GM23248 (cell line): Measurements from ENCODE around the gene ZDHHC16. TPM values are rescaled to one million over a fixed set of nuclear protein-coding genes. Genes with fewer than 3 reads are reported as not detected.

Experiments
- DNase-seq: peaks from one replicate; pipeline ENCODE4 v3.0.0-alpha.2; 2015
- H2AFZ ChIP-seq: fragments of 200-600 bp; sonication (generic); 2 replicates; pipeline ENCODE4 v1.6.1; 2016; ENCODE audit warnings: antibody characterized with exemption
- H3F3A ChIP-seq: fragments of 200-600 bp; sonication (generic); 2 replicates; pipeline ENCODE4 v1.6.1; 2016; ENCODE audit warnings: mild to moderate bottlenecking, antibody characterized with exemption, mixed run types; ENCODE audit not compliant: insufficient read depth
- H3K27ac ChIP-seq: fragments of 200-600 bp; sonication (generic); 2 replicates; pipeline ENCODE4 v1.5.1; 2016; ENCODE audit warnings: mild to moderate bottlenecking
- H3K27me3 ChIP-seq: fragments of 200-600 bp; sonication (generic); replicated peaks from 2 replicates; pipeline ENCODE4 v1.6.1; 2016; ENCODE audit warnings: mild to moderate bottlenecking; ENCODE audit not compliant: insufficient read depth
- H3K36me3 ChIP-seq: fragments of 200-600 bp; sonication (generic); 2 replicates; pipeline ENCODE4 v1.6.1; 2016; ENCODE audit warnings: low read depth, mild to moderate bottlenecking
- H3K4me1 ChIP-seq: fragments of 200-600 bp; sonication (generic); 2 replicates; pipeline ENCODE4 v1.6.1; 2016; ENCODE audit warnings: mild to moderate bottlenecking; ENCODE audit not compliant: insufficient read depth
- H3K4me2 ChIP-seq: fragments of 200-600 bp; sonication (generic); one replicate; pipeline ENCODE4 v1.6.1; 2016; ENCODE audit warnings: mild to moderate bottlenecking; ENCODE audit not compliant: unreplicated experiment
- H3K4me3 ChIP-seq: fragments of 200-600 bp; sonication (generic); 2 replicates; pipeline ENCODE4 v1.5.1; 2016; ENCODE audit warnings: mild to moderate bottlenecking
- H3K79me2 ChIP-seq: fragments of 200-600 bp; sonication (generic); 2 replicates; pipeline ENCODE4 v1.6.1; 2016; ENCODE audit warnings: mild to moderate bottlenecking; ENCODE audit not compliant: insufficient read depth
- H3K9ac ChIP-seq: fragments of 200-600 bp; sonication (generic); 2 replicates; pipeline ENCODE4 v1.6.1; 2016; ENCODE audit warnings: mild to moderate bottlenecking
- H3K9me2 ChIP-seq: fragments of 200-600 bp; sonication (generic); 2 replicates; pipeline ENCODE4 v1.6.1; 2016; ENCODE audit warnings: mixed run types, mild to moderate bottlenecking, moderate library complexity; ENCODE audit not compliant: insufficient read depth
- H3K9me3 ChIP-seq: fragments of 200-600 bp; sonication (generic); one replicate; pipeline ENCODE4 v1.6.1; 2017; ENCODE audit warnings: low read depth
- H4K20me1 ChIP-seq: fragments of 200-600 bp; sonication (generic); 2 replicates; pipeline ENCODE4 v1.6.0; 2016; ENCODE audit not compliant: insufficient read depth
- EZH2 ChIP-seq: fragments of 200-600 bp; sonication (generic); IDR thresholded peaks from 2 replicates; pipeline ENCODE4 v1.6.1; 2018; ENCODE audit warnings: antibody characterized with exemption, mild to moderate bottlenecking; ENCODE audit not compliant: insufficient read depth, poor library complexity, severe bottlenecking
- EZH2phosphoT487 ChIP-seq: fragments of 200-600 bp; sonication (generic); IDR thresholded peaks from 2 replicates; pipeline ENCODE4 v1.6.1; 2018; ENCODE audit warnings: antibody characterized with exemption, moderate library complexity, mild to moderate bottlenecking, low read depth; ENCODE audit not compliant: insufficient read depth
- WGBS, 2 experiments: methylation state at CpG; one replicate each; pipeline ENCODE4 v1.1.6; 2015 to 2017; ENCODE audit warnings: low lambda C conversion rate in 2 of 2, low coverage in 1 of 2; ENCODE audit errors: missing lambda C conversion rate in 2 of 2; 5-methylcytosine and 5-hydroxymethylcytosine counted together
- in situ Hi-C: fragments of 300-500 bp; cut with MboI; formaldehyde crosslinking; loops from 2 replicates; pipeline ENCODE4 v1.15.0; 2020
- polyA plus RNA-seq: library from polyadenylated mRNA; unstranded; fragments of >200 nt; fragmentation: Nextera tagmentation; extraction: Ambion mirVana; gene quantifications from 2 replicates; pipeline ENCODE4 v1.2.1, GENCODE V29; 2016
- total RNA-seq: library from RNA; depleted of rRNA; stranded (reverse); fragments of >200 nt; shearing (Covaris generic); gene quantifications from 2 replicates; pipeline ENCODE4 v1.2.3, GENCODE V29; 2014

The ZDHHC16 gene
- total and polyA plus RNA-seq, 2 experiments from 2014 or later: 68.2 to 69.1 TPM

DNA sequence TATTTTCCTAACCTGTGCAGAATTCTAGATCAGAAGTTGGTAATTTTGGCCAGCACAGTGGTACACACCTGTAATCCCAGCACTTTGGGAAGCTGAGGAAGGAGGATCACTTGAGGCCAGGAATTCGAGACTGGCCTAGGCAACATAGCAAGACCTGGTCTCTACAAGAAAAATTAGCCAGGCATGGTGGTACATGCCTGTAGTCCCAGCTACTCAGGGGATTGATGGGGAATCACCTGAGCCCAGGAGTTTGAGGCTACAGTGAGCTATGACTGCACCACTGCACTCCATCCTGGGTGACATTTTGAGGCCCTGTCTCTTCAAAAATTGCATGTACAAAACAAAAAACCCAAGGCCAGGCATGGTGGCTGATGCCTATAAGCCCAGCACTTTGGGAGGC, 11.4 kb upstream of the ZDHHC16 start:
- Histone ChIP-seq H3K27me3 (no peaks in the 10 kb centered on the region), H3K4me2 (no peak overlapping the region), H2AFZ (no peak overlapping the region), H3K36me3 (peaks cover 40% of the 10 kb centered on the region), H3K4me3 (no peak overlapping the region), H3K79me2 (peaks cover 26% of the 10 kb centered on the region), H3K4me1 (peaks cover 6% of the 10 kb centered on the region; the same call in 1 of the 2 replicates), H3K27ac (no peak overlapping the region; the same call in 1 of the 2 replicates), H3K9me3 (no peaks in the 10 kb centered on the region), H4K20me1 (no peaks in the 10 kb centered on the region; the same call in 1 of the 2 replicates), H3K9ac (no peak overlapping the region), H3F3A (peaks cover 48% of the 10 kb centered on the region), H3K9me2 (no peaks in the 10 kb centered on the region)
- no peak for TF ChIP-seq EZH2phosphoT487
- no peak for TF ChIP-seq EZH2
- whole genome bisulfite sequencing, 2 experiments: 90 to 92% methylated on average over 1 of the region's 1 CpG
- no peak for DNase-seq
- in situ Hi-C loops: no loop called here

DNA sequence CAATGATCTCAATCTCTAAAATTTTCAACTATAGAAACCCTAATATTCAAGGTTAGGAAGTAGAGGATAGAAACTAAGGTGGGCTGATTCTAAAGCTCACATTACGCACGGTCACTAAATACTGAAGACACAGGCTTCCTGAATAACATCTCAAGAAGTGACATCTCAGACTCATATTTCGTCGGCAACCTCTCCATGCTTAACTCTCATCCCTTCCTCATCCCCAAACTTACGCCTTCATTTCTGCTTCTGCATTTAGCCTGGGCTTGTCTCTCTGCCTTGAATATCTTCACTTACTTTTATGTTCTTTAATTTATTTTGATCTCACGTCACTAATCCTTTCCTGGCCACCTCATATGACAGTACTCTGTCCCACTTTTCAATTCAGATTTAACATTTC, 10.8 kb upstream of the ZDHHC16 start:
- in situ Hi-C loops: no loop called here
- Histone ChIP-seq H3K36me3 (peaks cover 33% of the 10 kb centered on the region), H3K27ac (no peak overlapping the region)

DNA sequence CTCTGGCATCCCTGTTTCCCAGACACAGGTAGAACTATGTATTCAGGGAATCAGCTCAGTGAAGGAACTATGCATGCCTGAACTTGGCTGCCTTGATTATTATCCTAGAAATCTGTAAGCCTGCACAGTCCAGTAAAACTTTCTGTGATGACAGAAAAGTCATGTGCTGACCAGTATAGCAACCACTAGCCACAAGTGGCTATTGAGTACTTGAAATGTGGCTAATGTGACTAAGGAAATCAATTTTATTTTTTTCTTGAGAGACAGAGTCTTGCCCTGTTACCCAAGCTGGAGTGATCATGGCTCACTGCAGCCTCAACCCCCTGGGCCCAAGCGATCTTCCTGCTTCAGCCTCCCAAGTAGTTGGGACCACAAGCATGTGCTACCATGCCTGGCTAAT, 3.7 kb upstream of the ZDHHC16 start:
- Histone ChIP-seq H3K9me3 (no peaks in the 10 kb centered on the region), H3K9ac (no peak overlapping the region), H3K27me3 (no peaks in the 10 kb centered on the region), H3F3A (no peaks in the 10 kb centered on the region), H3K4me1 (peaks cover 14% of the 10 kb centered on the region), H3K4me2 (no peak overlapping the region), H3K9me2 (no peaks in the 10 kb centered on the region), H3K4me3 (no peak overlapping the region), H2AFZ (no peak overlapping the region), H4K20me1 (no peaks in the 10 kb centered on the region), H3K27ac (no peak overlapping the region), H3K79me2 (peaks cover 46% of the 10 kb centered on the region), H3K36me3 (peaks cover 6% of the 10 kb centered on the region; the same call in 1 of the 2 replicates)
- 56 to 60% methylated on average over 1 of the region's 1 CpG for WGBS, 2 experiments
- no peak for TF ChIP-seq EZH2phosphoT487
- no peak for TF ChIP-seq EZH2
- DNase-seq: no peak
- in situ Hi-C loops: no loop called here

More for the DNA sequence above, 10.8 kb upstream of the ZDHHC16 start:
- Histone ChIP-seq H3K4me1 (no peaks in the 10 kb centered on the region), H3K27me3 (no peaks in the 10 kb centered on the region), H3K9ac (no peak overlapping the region), H3F3A (peaks cover 42% of the 10 kb centered on the region), H3K9me3 (no peaks in the 10 kb centered on the region), H3K9me2 (no peaks in the 10 kb centered on the region), H3K4me3 (no peak overlapping the region), H3K4me2 (no peak overlapping the region), H2AFZ (no peak overlapping the region), H3K79me2 (peaks cover 19% of the 10 kb centered on the region), H4K20me1 (no peaks in the 10 kb centered on the region)
- 84 to 85% methylated on average over 6 of the region's 6 CpGs for WGBS, 2 experiments
- DNase-seq: no peak
- TF ChIP-seq EZH2phosphoT487: no peak
- no peak for TF ChIP-seq EZH2

- Histone ChIP-seq H3K79me2 (peaks cover 65% of the 10 kb centered on the region), H3F3A (peaks cover 4% of the 10 kb centered on the region; the same call in 1 of the 2 replicates), H2AFZ (no peak overlapping the region), H3K9me2 (no peaks in the 10 kb centered on the region), H3K36me3 (peaks cover 3% of the 10 kb centered on the region; the same call in 1 of the 2 replicates), H3K27me3 (no peaks in the 10 kb centered on the region), H3K4me3 (peak overlapping the region; percentile 85; the same call in 1 of the 2 replicates), H3K27ac (no peak overlapping the region), H4K20me1 (no peaks in the 10 kb centered on the region), H3K4me1 (peaks cover 25% of the 10 kb centered on the region), H3K9me3 (no peaks in the 10 kb centered on the region), H3K4me2 (no peak overlapping the region), H3K9ac (peak overlapping the region; percentile 87; the same call in 1 of the 2 replicates)
- DNase-seq: no peak
- 96% methylated on average over 1 of the region's 1 CpG for WGBS, 2 experiments
- in situ Hi-C loops: no loop called here
- no peak for TF ChIP-seq EZH2phosphoT487
Observed at GRCh38 chr10:97444212-97444611, 1.8 kb upstream of the ZDHHC16 start.

- Histone ChIP-seq H3K79me2 (peaks cover 75% of the 10 kb centered on the region), H3K36me3 (peaks cover 3% of the 10 kb centered on the region; the same call in 1 of the 2 replicates), H3K4me3 (peak overlapping the region; percentile 85), H3K4me1 (peaks cover 25% of the 10 kb centered on the region), H3K9me3 (no peaks in the 10 kb centered on the region), H3K4me2 (peak overlapping the region; percentile 83), H2AFZ (peak overlapping the region; percentile 89), H3F3A (peaks cover 4% of the 10 kb centered on the region; the same call in 1 of the 2 replicates), H3K27ac (peak overlapping the region; percentile 34), H4K20me1 (no peaks in the 10 kb centered on the region), H3K27me3 (no peaks in the 10 kb centered on the region), H3K9me2 (no peaks in the 10 kb centered on the region), H3K9ac (peak overlapping the region; percentile 87)
- no peak for DNase-seq
- 4% methylated on average over 13 of the region's 13 CpGs for WGBS, 2 experiments
- TF ChIP-seq EZH2phosphoT487 (no peak), EZH2 (no peak)
- in situ Hi-C loops: no loop called here
Observed at GRCh38 chr10:97445357-97445721, 636 bp upstream of the ZDHHC16 start.
